Kidney epithelial cell (primary cell): ENCODE measurements around the gene LCE1E. TPM values are rescaled to one million over a fixed set of nuclear protein-coding genes. Genes with fewer than 3 reads are reported as not detected.

Experiments used
- DNase-seq: peaks from one replicate; pipeline ENCODE4 v3.0.0-alpha.2; 2010; ENCODE audit warnings: low read depth
- H3K27me3 ChIP-seq: 2 replicates; pipeline ENCODE4 v1.6.0; 2011; ENCODE audit warnings: low read length; ENCODE audit not compliant: control insufficient read depth, insufficient read depth
- H3K36me3 ChIP-seq: 2 replicates; pipeline ENCODE4 v1.5.1; 2011; ENCODE audit warnings: low read length; ENCODE audit not compliant: control insufficient read depth, insufficient read depth
- H3K4me3 ChIP-seq: 2 replicates; pipeline ENCODE4 v1.5.1; 2011; ENCODE audit warnings: low read depth, mild to moderate bottlenecking, control low read depth, low read length
- CTCF ChIP-seq: IDR thresholded peaks from 2 replicates; pipeline ENCODE4 v1.5.1; 2011; ENCODE audit warnings: mild to moderate bottlenecking, moderate library complexity, low read length, control low read depth, inconsistent platforms; ENCODE audit not compliant: insufficient read depth, poor library complexity, severe bottlenecking
- total RNA-seq: library from RNA; depleted of rRNA; stranded (reverse); fragments of >200 nt; gene quantifications from 2 replicates; pipeline ENCODE4 v1.2.3, GENCODE V29; 2015

The LCE1E gene, protein sequence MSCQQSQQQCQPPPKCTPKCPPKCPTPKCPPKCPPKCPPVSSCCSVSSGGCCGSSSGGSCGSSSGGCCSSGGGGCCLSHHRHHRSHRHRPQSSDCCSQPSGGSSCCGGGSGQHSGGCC
- total RNA-seq: not detected in 2 replicates

DNA sequence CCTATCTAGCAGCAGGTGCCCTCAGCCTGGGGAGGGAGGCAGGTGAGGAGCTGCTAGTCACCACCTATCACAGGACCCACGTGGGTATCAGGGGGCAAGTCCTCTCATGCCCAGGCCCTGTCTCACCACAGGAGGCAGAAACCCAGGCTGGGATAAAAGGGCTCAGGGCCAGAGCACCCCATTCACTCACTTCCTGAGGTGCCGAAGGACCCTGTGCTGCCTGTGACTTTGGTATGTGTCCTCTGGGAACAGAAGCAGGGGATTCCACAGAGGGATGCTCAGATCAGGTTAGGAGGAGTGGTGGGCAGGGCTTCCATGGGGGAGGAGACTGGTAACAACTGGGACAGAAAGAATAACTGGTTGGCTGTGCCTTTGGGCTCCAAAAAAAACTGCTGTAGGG, at the start of gene LCE1E:
TSS of gene LCE1E (plus strand) at position 181 of the 400 bp plus-strand sequence. CDS start 1,043 bp downstream, outside the sequence.
- DNase-seq: no peak
- Histone ChIP-seq H3K36me3 (no peaks in the 10 kb centered on the region), H3K27me3 (no peaks in the 10 kb centered on the region), H3K4me3 (no peak within 1 kb of the TSS)
- no peak for TF ChIP-seq CTCF

- no peaks in the 10 kb centered on the region for H3K36me3 ChIP-seq
- no peak for DNase-seq
- no peaks in the 10 kb centered on the region for H3K27me3 ChIP-seq
- H3K4me3 ChIP-seq: no peak overlapping the region
- TF ChIP-seq CTCF: no peak
Measured at GRCh38 chr1:152737997-152738396, 48.1 kb upstream of the LCE1E start.

DNA sequence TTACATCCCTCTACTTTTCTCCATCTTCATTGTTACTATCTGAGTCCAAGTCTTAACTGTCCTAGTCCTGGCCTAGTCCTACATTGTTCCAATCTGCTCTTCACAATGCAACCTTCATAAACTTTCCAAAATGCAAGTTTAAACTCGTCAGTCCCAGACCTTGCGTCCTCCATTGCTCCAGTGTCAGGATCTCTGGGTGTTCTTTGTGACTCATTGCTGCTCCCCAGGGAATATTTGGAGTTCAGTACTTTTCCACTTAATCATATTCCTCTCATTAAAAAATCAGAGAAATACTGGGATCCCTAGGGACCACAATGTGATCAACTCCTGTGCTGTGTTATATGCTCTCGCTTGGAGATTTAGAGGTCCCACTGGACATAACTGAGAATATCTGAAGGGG, 46.2 kb upstream of the LCE1E start:
- Histone ChIP-seq H3K36me3 (no peaks in the 10 kb centered on the region), H3K27me3 (no peaks in the 10 kb centered on the region), H3K4me3 (no peak overlapping the region)
- DNase-seq: no peak
- no peak for TF ChIP-seq CTCF

- Histone ChIP-seq H3K36me3 (no peaks in the 10 kb centered on the region), H3K4me3 (no peak overlapping the region), H3K27me3 (peaks cover 2% of the 10 kb centered on the region)
- DNase-seq: no peak
- TF ChIP-seq CTCF: no peak
Measured at GRCh38 chr1:152741656-152742055, 44.4 kb upstream of the LCE1E start.

DNA sequence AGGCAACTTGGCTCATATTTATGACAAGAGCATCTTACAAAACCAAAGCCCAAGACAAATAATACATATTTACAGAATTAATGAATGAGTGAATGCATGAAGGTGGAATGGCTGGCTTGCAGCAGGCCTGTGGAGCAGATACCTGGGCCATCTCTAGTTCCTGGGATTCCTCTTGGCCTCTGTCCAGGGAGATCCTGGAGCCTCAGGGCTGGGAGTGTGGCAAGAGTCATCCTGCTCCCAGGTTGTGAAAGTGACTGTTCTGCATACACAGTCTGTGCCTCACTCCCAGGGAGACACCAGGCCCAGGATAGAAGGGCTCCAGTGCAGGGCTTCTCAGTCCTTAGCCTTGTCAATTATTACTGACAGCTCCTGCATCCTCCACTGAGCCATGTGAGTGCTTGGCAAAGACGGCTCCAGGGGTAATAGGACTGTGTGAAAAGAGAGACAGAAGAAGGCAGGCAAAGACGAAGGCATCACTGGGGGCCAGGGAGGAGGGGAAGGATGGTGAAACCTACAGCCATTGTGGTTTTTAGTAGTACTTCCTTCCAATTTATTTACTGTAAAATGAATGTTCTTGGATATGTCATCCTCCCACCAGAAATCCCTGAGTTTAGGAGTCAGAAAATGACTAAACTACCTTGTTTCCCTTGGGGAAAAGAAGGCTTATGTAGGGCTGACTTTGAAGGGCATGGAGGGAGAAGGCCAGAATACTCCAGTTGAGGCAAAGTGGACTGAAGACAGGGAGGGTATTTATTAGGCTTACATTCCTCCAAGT, 42.5 kb upstream of the LCE1E start:
- DNase-seq: no peak
- H3K36me3 ChIP-seq: no peaks in the 10 kb centered on the region
- peaks cover 2% of the 10 kb centered on the region for H3K27me3 ChIP-seq
- no peak for TF ChIP-seq CTCF
- no peak overlapping the region for H3K4me3 ChIP-seq

DNA sequence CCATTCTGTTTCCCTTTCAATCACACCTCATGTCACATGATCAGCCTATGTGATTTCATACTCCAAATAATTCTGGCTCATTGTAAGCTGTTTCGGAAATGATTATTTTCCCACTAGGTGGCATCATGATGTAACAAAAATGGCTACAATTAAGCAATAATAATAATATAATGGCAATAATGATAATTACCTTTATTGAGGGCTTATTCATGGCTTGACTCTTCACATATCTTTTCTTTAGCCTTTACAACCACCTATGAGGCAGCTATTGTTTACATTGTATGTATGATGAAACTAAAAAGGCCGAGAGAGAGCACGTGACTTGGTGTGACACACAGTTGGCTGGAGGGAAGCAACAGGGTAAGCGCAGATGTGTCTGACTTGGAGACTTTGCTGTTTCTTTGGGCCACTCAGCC, 40.8 kb upstream of the LCE1E start:
- no peak overlapping the region for H3K4me3 ChIP-seq
- H3K27me3 ChIP-seq: peaks cover 2% of the 10 kb centered on the region
- DNase-seq: no peak
- H3K36me3 ChIP-seq: no peaks in the 10 kb centered on the region
- no peak for TF ChIP-seq CTCF
